A673 (cell line): ENCODE data around the gene IRAG1.

Source experiments
- EZH2 ChIP-seq: fragments of 200-600 bp; sonication (generic); IDR thresholded peaks from 2 replicates; pipeline ENCODE4 v1.6.1; 2017; ENCODE audit warnings: borderline replicate concordance, low read depth, mild to moderate bottlenecking, mixed read lengths, antibody characterized with exemption, low read length; ENCODE audit not compliant: poor library complexity, severe bottlenecking
- TF ChIP-seq, protein P1 (sequence below): fragments of 300-800, 200-600 bp; sonication (generic); conservative IDR thresholded peaks from 2 replicates; pipeline ENCODE4 v1.5.1; 2017; ENCODE audit warnings: low read depth, mild to moderate bottlenecking, antibody characterized with exemption, low read length, moderate library complexity, mixed read lengths

DNA sequence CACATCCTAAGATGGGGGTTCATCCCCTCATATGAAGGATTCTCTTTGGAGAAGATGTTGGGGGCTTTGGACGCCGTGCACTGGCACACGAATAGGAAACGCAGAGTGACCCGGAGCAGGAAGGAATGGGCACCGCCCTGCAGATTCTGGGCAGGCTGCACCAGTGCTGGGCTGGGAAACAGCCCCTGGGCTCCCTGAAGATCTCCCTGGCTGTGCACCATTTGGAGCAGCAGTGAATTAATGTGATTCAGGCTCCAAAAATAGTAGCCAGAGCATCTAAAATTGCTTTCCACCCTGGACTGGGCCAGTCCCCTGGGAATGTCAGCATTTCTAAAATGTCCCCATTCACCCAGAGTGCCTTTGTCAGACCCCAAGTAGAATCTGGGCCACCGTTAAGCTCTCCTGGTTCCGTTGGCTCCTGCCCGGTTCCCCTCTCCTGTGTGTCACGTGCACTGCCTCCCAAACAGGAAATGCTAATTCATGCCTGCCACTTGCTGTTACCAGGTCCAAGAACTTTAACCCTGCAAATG is 18.6 kb downstream of the IRAG1 start:
- TF ChIP-seq, protein P1, sequence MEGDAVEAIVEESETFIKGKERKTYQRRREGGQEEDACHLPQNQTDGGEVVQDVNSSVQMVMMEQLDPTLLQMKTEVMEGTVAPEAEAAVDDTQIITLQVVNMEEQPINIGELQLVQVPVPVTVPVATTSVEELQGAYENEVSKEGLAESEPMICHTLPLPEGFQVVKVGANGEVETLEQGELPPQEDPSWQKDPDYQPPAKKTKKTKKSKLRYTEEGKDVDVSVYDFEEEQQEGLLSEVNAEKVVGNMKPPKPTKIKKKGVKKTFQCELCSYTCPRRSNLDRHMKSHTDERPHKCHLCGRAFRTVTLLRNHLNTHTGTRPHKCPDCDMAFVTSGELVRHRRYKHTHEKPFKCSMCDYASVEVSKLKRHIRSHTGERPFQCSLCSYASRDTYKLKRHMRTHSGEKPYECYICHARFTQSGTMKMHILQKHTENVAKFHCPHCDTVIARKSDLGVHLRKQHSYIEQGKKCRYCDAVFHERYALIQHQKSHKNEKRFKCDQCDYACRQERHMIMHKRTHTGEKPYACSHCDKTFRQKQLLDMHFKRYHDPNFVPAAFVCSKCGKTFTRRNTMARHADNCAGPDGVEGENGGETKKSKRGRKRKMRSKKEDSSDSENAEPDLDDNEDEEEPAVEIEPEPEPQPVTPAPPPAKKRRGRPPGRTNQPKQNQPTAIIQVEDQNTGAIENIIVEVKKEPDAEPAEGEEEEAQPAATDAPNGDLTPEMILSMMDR, result no peak
- no peak for TF ChIP-seq EZH2
